Measurements from ENCODE around the gene CSMD2.

CSMD2 gene

GRCh38 chr1:33848205-33848937 is 316.7 kb downstream of the CSMD2 start:
- Histone ChIP-seq H3K4me2 (ENCODE audit: low read length) (no peak overlapping the region), H3K4me1 (ENCODE audit: low read length) (no peaks in the 10 kb centered on the region), H3K27ac (ENCODE audit: low read length) (no peak overlapping the region), H3K9me3 (ENCODE audit: insufficient read depth, low read length) (no peaks in the 10 kb centered on the region), H3K27me3 (ENCODE audit: low read depth, low read length) (no peaks in the 10 kb centered on the region), H3K9ac (ENCODE audit: low read length) (no peak overlapping the region), H2AFZ (ENCODE audit: low read depth, low read length) (no peak overlapping the region), H3K36me3 (replicated peaks; ENCODE audit: low read depth, low read length) (no peaks in the 10 kb centered on the region), H3K4me3 (ENCODE audit: low read length) (no peak overlapping the region), H4K20me1 (ENCODE audit: insufficient read depth, low read length) (no peaks in the 10 kb centered on the region), H3K79me2 (ENCODE audit: low read length) (no peaks in the 10 kb centered on the region)
- TF ChIP-seq EZH2phosphoT487 (IDR thresholded peaks at IDR 0.05; ENCODE audit: low read depth) (no peak), CTCF (IDR thresholded peaks at IDR 0.05; ENCODE audit: low read depth, low read length) (no peak)

- TF ChIP-seq CTCF (IDR thresholded peaks at IDR 0.05; ENCODE audit: low read depth, low read length) (no peak), EZH2phosphoT487 (IDR thresholded peaks at IDR 0.05; ENCODE audit: low read depth) (no peak)
- Histone ChIP-seq H3K9me3 (ENCODE audit: insufficient read depth, low read length) (no peaks in the 10 kb centered on the region), H4K20me1 (ENCODE audit: insufficient read depth, low read length) (no peaks in the 10 kb centered on the region), H3K4me2 (ENCODE audit: low read length) (no peak overlapping the region), H3K4me3 (ENCODE audit: low read length) (no peak overlapping the region), H3K9ac (ENCODE audit: low read length) (no peak overlapping the region), H3K27me3 (ENCODE audit: low read depth, low read length) (no peaks in the 10 kb centered on the region), H3K4me1 (ENCODE audit: low read length) (no peaks in the 10 kb centered on the region), H2AFZ (ENCODE audit: low read depth, low read length) (no peak overlapping the region), H3K36me3 (replicated peaks; ENCODE audit: low read depth, low read length) (no peaks in the 10 kb centered on the region), H3K27ac (ENCODE audit: low read length) (no peak overlapping the region), H3K79me2 (ENCODE audit: low read length) (no peaks in the 10 kb centered on the region)
Observed at GRCh38 chr1:33846861-33847260, 318.2 kb downstream of the CSMD2 start.

- Histone ChIP-seq H3K4me1 (ENCODE audit: low read length) (no peaks in the 10 kb centered on the region), H3K27me3 (ENCODE audit: low read depth, low read length) (no peaks in the 10 kb centered on the region), H3K79me2 (ENCODE audit: low read length) (no peaks in the 10 kb centered on the region), H3K36me3 (replicated peaks; ENCODE audit: low read depth, low read length) (no peaks in the 10 kb centered on the region), H3K27ac (ENCODE audit: low read length) (no peak overlapping the region), H4K20me1 (ENCODE audit: insufficient read depth, low read length) (no peaks in the 10 kb centered on the region), H3K4me2 (ENCODE audit: low read length) (no peak overlapping the region), H2AFZ (ENCODE audit: low read depth, low read length) (no peak overlapping the region), H3K9ac (ENCODE audit: low read length) (no peak overlapping the region), H3K4me3 (ENCODE audit: low read length) (no peak overlapping the region), H3K9me3 (ENCODE audit: insufficient read depth, low read length) (no peaks in the 10 kb centered on the region)
- TF ChIP-seq EZH2phosphoT487 (IDR thresholded peaks at IDR 0.05; ENCODE audit: low read depth) (no peak), CTCF (IDR thresholded peaks at IDR 0.05; ENCODE audit: low read depth, low read length) (no peak)
Observed at GRCh38 chr1:33844166-33844565, 320.9 kb downstream of the CSMD2 start.

- Histone ChIP-seq H2AFZ (ENCODE audit: low read depth, low read length) (no peak overlapping the region), H3K79me2 (ENCODE audit: low read length) (no peaks in the 10 kb centered on the region), H3K36me3 (replicated peaks; ENCODE audit: low read depth, low read length) (no peaks in the 10 kb centered on the region), H3K4me2 (ENCODE audit: low read length) (no peak overlapping the region), H4K20me1 (ENCODE audit: insufficient read depth, low read length) (no peaks in the 10 kb centered on the region), H3K4me3 (ENCODE audit: low read length) (no peak overlapping the region), H3K9me3 (ENCODE audit: insufficient read depth, low read length) (no peaks in the 10 kb centered on the region), H3K9ac (ENCODE audit: low read length) (no peak overlapping the region), H3K4me1 (ENCODE audit: low read length) (no peaks in the 10 kb centered on the region), H3K27me3 (ENCODE audit: low read depth, low read length) (no peaks in the 10 kb centered on the region), H3K27ac (ENCODE audit: low read length) (no peak overlapping the region)
- no peak for TF ChIP-seq EZH2phosphoT487 (IDR thresholded peaks at IDR 0.05; ENCODE audit: low read depth)
- 0 out of 2 replicates have a peak, but pooled peaks have one; percentile 4 for TF ChIP-seq CTCF (IDR thresholded peaks at IDR 0.05; ENCODE audit: low read depth, low read length)
Observed at GRCh38 chr1:33842348-33842747, 322.7 kb downstream of the CSMD2 start.
